Heart left ventricle (tissue), 13 donors: ENCODE data around the gene CRMP1.

Experiments
- POLR2A ChIP-seq, 2 donors: fragments of 450-650 bp; IDR thresholded peaks; one replicate each; pipeline ENCODE4 v1.6.1; 2017; ENCODE audit warnings: antibody characterized with exemption in 2 of 2, mild to moderate bottlenecking in 2 of 2, moderate library complexity in 2 of 2
- TF ChIP-seq, protein P1 (sequence below), 12 donors: fragments of 200-600 bp; sonication (generic) in 4 of 12; IDR thresholded peaks; one replicate each; pipeline versions ENCODE4 v1.5.0 to v1.8.0; 2018 to 2022; ENCODE audit warnings: antibody characterized with exemption in 12 of 12, mild to moderate bottlenecking in 5 of 12
- donor health status: ischemic (EF 13 %, LVEDD 7.1; RV severe dilation, severe dysfunction).
- donor health status: DM: no; HTN: yes; CAD: no.
- donor health status: DM: no; HTN: no; CAD: no.
- donor health status: ischemic (EF 25% LVEDD 6.9; RV normal size, moderate dysfunction).
- donor health status: ischemic (EF 25% LVEDD 5.7; RV mildly dilated, moderate dysfunction).
- donor health status: ischemic (EF 35%, LVEDD 5.7; RV mildly dilated, moderate dysfunction).
- donor health status: nonischemic (EF 11% LVEDD 7.7; RV severe dilation, severe dysfunction).
- donor health status: DM: yes; HTN: yes; CAD: no.
- donor health status: PGD.
- donor health status: ischemic (EF 29% LVEDD 5.4; RV normal size, mild dysfunction).
- donor health status: nonischemic (EF 23%, LVEDD 6.1; RV moderate dilation, normal function).

DNA sequence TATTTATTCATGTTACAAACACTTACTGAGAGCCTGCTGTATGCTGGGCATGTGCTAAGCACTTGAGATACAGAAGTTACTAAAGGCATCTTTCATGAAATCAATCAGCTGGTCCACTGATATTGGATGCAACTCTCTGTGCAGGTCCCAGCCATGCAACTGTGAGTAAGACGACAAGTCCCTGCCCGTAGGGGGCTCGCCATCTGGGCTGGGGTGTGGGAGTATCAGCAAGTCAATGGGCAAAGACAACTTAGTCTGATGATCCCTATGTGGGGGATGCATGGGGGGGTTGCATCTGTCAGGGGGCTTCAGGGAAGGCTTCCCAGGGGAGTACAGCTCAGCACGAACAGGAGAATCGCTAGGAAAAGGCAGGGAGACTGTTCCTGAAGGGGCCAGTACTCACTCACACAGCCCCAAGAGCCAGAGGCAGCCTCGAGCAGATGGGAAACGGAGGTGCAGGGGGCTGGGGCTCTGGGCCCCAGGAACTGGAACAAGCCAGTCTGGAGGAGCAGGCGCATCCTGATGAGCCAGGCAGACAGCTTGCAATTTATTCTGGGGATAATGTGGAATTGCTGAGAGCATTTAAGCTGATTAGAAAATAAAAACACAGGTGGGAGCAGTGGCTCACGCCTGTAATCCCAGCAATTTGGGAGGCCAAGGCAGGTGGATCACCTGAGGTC lies 40.2 kb downstream of the CRMP1 start:
- TF ChIP-seq, protein P1, sequence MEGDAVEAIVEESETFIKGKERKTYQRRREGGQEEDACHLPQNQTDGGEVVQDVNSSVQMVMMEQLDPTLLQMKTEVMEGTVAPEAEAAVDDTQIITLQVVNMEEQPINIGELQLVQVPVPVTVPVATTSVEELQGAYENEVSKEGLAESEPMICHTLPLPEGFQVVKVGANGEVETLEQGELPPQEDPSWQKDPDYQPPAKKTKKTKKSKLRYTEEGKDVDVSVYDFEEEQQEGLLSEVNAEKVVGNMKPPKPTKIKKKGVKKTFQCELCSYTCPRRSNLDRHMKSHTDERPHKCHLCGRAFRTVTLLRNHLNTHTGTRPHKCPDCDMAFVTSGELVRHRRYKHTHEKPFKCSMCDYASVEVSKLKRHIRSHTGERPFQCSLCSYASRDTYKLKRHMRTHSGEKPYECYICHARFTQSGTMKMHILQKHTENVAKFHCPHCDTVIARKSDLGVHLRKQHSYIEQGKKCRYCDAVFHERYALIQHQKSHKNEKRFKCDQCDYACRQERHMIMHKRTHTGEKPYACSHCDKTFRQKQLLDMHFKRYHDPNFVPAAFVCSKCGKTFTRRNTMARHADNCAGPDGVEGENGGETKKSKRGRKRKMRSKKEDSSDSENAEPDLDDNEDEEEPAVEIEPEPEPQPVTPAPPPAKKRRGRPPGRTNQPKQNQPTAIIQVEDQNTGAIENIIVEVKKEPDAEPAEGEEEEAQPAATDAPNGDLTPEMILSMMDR (IDR thresholded peaks at IDR 0.05), result no peak
- TF ChIP-seq POLR2A (IDR thresholded peaks at IDR 0.05), result no peak
